Measurements from ENCODE around the gene DCPS.

Gene DCPS

GRCh38 chr11:126328001-126328390 lies 24.1 kb downstream of the DCPS start:
- DNase-seq (ENCODE audit: low spot score), result no peak

DNA sequence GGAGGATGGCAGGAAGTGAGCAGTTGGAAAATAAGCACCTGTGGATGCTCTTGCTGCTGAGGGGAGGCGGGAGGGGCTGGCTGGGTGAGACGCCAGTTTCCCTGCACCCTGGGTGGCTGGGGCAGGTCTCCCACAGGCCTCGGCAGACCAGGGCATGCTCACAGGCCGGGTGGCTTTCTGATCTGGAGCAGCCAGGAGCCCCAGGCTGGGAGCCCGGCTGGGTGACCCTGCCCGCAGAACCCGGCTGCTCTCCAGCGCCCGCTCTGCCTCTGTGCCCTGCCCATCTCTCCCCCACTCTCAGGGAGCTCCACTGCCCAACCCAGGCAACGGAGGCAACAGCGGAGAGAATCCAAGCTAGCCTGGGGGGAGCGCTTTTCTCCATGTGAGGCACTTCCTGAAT lies 24.6 kb downstream of the DCPS start:
- DNase-seq (ENCODE audit: low spot score), result no peak

DNA sequence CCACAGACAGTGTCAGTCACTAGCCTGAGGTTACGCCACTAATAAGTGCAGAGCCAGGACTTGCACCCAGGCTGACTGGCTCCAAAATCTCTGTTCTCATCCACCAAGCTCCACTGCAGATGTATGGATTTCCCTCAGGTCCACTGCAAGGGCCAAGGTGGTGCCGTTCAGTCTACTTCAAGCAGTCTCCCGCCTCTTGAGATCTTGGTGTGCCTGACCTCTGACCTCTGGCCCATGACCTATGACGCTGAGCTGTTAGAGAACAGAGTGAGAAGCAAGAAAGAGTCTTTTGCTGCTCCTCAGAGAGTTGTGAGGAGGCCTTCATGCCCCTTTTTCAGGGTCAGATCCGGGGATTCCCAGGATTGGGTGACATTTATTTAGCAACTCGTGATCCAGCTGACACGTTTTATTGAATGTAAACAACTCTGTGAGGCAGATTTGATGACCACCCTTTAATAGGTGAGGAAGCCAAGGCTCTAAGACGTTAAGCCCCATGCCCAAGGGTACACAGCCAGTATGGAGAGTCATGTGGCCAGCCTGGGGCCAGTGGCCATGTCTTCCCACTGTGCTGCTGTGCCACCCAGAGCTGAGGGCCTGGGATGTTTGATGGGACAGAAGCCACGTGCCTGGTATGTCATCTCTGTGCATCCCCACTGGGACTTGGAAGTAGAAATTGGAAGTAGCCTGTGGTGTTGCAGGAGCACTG lies 25.2 kb downstream of the DCPS start:
- no peak for DNase-seq (ENCODE audit: low spot score)

DNA sequence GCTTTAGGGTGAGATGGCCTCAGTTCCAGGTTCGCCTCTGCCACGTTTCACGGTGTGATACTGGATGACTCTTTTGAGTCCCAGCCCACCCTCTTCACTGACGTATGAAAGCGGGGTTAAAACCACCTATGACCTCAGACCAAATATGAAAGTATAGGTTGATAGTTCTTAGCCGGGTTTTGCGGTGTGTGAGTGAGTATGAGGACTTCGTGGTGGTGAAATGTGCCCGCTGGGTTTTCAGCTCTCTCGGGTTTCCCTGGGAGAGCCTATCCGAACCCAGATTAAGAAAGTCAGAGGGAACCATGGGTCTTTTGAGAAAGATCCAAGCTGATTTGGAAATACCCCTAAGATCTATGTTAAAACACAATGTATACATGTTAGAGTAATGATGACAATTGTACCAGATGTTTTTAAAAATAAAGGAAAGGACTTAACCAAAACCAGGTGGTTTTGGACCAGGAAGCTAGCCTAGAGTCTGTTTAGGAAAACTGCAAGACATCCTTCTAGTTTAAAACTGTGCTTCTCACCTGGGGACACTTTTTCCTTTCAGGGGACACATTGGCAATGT lies 25.9 kb downstream of the DCPS start:
- no peak for DNase-seq (ENCODE audit: low spot score)

DNA sequence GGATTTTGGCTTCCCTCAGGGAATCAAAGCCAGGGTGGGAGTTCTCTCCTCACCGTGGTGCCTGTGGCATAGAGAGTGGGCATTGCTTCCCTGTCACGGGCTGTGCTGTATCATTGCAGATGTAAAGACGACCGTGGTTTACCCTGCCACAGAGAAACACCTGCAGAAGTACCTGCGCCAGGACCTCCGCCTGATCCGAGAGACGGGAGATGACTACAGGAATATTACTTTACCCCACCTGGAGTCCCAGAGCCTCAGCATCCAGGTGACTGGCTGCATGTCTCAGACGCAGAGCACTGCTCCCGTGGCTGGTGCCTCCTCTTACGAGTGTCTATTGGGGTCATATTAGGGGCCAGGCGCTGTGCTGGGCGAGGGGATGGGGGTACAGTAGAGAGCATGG lies 27.4 kb downstream of the DCPS start:
- no peak for DNase-seq (ENCODE audit: low spot score)

DNA sequence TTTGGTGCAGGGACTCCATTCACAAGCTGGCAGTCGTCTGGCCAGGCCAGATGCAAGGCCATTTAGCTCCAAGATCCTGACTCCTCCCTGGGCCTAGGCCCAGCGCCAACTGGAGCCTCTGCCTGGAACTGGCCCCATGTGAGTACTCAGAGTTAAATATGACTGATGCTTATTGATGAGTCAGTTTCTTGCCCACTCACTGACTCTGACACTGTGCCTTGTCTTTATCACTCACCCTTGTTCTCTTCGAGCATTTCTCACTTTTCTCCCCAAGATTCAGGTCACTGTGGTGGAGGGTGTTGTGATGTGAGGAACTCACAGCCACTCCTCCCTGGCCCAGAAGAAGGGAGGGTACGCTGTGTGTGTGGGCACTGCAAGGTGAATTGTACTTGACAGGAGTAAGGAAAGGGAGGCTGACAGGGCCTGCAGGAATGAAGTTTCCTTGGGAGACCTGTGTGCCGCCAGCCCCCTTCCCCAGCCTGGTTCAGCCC lies 28.4 kb downstream of the DCPS start:
- DNase-seq (ENCODE audit: low spot score), result no peak

GRCh38 chr11:126333142-126333541 lies 29.3 kb downstream of the DCPS start:
- no peak for DNase-seq (ENCODE audit: low spot score)

DNA sequence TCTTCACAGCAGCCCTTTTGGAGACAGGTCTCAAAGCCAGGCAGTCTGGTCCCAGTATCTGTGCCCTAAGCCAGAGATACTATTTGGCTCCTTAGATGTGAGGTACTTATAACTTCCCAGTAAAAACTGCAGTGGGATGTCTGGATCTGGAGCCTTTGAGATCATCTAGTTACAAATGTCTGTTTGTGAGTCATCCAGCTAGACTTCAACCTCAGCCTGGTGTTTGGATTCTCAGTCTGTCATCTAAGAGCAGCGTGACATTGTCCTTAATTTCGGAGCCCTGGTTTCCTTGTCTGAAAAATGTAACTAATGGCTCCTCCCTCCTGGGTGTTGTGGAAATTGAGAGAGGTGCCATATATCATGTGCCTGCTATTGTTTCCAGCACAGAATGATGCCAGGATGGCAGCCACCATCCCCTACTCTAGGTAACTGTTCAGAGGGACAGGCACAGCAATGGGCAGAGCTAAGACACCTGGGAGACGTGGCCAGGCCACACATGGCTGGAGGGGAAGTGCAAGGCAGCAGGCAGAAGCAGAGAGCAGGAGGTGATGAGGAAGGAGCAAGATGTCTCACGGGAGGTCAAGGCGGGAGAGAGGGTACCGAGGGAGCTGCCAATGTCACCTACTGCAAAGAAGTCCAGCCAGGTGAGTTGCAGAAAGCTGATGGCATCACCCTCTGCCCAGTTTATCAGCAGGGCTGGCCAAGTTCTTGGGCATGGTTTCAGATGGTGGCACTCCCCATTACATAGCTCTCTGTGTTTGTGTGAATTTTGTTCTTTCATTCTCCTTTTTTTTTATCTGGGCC lies 31.0 kb downstream of the DCPS start:
- no peak for DNase-seq (ENCODE audit: low spot score)

GRCh38 chr11:126335463-126335760 lies 31.6 kb downstream of the DCPS start:
- DNase-seq (ENCODE audit: low spot score), result no peak

DNA sequence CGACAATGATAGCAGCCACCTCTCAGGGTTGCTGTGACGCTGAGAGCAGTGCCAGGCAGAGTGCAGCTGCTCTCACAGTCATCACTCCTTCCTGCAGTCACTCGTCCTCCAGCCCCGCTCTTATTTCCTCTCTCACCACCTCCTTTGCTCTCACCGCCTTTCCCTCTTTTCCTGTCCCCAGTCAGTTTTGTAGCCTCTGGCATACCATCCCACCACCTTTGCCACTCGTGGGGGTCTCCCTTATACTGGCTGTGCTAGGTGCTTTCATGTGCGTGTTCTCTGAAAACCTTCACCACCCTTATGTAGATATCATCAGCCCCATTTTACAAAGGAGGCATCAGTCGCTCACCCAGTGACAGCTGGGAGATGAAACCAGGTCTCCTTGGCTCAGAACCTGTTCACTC lies 32.3 kb downstream of the DCPS start:
- no peak for DNase-seq (ENCODE audit: low spot score)

DNA sequence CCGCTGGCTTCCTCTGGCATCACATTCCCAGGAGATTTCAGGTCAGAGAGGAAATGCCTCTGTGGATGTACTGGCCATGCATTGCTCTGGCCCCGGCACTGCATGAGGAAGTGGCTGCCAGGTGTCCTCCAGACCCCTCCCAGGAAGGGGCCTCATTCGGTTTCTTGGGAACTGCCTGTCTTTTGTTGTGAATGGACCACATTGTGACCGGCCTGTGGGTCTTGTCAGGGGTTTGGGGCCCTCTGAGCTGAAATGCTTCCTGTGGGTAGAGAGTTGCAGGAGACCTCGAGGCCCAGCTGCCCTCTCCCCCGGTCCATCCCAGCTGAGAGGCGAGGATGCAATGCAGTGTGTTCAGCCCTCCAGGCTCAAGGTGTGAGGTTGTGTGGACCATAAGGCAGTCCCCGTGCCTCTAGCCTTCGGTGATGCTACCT lies 32.8 kb downstream of the DCPS start:
- no peak for DNase-seq (ENCODE audit: low spot score)

GRCh38 chr11:126337126-126337473 lies 33.2 kb downstream of the DCPS start:
- no peak for DNase-seq (ENCODE audit: low spot score)

DNA sequence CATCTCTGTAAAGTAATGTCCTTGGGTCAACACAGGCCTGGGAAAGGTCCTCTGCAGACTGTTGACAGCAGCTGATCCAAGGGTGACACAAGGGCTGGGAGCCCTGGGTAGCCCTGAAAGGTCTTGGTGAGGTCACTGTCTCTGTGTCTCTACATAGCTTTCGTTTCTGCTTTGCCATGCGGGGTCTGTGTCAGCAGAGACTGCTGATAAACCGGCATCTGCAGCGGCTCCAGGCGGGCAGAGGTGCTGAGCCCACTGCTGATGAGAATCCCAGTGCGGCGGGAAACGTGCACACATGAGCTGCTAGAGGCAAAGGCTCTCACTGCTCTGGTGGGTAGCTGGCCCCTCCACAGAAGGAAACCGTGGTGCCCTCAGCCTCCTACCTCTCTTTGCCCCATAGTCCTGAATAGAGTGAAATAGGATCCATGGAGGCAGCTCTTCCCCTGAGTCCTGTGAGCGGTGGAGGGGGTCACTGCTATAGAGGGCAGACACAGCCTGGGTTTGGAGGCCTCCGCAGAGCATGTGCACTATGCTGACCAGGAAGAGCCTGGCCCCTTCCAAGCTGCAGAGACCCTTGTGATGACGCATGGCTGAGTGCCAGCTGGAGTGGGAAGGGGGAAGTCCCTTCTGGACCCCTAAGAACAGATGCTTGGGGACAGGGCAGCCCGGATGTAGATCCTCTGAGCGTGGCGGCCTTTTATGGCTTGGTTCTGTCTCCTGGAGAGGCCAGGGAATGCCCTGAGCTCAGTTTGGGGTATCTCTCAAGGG lies 33.8 kb downstream of the DCPS start:
- DNase-seq (ENCODE audit: low spot score), result no peak

DNA sequence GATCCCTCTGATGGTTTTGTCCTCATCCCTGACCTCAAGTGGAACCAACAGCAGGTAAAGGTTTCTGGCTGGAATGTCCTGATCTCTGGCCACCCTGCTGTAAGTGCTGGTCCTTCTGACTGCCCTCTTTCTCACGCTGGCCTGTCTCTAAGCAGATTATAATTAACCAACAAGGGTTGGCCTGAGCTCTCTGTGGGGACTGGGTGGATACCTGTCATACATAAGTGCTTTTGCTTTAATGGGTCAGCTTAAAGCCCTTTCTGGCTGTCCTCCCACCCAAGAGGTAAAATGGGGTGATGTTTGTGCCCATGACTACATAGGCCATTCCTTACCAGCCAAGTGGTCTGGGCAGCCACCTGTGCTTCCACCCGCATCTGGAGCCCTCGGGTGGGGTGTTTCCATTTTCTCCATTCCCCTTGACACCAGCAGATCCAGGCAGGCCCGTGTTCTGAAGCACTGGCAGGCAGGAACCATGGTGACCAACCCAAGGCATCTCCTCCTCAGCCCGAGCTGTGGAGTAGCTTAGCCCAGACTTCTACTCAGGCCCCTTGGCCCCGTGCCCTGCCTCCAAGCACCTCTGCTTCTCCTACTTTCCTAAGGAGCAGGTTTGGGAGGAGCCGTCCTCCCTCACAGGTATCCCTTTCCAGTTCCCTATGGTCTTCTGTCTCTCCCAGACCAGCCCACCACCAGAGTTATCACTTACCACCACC lies 34.6 kb downstream of the DCPS start:
- no peak for DNase-seq (ENCODE audit: low spot score)

GRCh38 chr11:126339073-126339862 lies 35.4 kb downstream of the DCPS start:
- no peak for DNase-seq (ENCODE audit: low spot score)

DNA sequence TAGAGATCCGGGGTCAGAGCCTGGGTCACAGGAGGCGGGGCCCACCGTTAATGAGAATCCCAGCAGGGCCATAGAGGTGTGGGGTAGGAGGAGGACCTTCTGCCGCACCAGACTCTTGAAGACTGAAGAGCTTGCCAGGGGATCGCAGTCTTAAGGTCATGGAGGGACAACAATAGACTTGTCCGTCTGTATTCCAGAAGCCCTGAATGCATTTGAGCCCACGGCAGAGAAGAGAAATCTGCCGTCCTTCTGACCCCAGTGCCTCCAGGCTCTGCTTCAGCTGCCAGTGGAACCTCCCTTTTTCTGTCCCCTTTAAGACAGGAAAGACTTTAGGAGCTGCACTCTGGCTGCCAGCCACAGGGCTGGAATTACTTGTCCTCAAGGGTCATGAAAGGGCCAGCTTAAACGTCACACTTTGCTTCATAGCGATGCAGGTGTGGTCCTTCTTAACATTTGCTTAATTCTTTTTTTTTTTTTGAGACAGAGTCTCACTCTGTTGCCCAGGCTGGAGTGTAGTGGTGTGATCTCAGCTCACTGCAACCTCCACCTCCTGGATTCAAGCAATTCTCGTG lies 36.1 kb downstream of the DCPS start:
- DNase-seq (ENCODE audit: low spot score), result no peak

DNA sequence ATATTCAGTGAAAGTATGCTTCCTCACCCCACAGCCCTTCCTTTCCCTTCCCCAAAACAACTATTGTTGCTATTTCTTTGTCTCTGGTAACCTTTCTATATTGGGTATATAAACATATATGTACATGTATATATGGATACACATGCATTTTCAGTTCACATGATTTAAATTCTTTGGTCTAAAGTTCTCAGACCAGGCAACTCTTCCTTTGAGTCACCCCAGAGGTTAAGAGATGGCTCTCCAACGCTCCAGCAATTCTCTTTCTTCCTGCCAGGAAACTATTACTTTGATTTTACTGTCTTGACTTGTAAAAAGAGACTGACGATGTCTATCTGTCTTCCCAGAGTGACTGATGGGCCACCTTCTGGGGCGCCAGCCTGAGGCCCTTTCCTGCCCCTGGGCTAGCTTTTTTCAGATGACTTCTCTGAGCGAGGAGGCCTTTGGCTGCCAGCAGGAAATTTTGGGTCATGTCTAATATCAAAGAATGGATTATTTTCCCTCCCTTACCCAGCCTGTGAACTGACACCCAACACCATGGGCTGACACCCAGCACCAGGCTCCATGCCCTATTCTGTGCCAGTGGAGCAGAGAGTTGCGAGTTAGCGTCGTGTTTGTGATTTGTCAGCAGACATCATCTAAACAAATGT lies 37.2 kb downstream of the DCPS start:
- DNase-seq (ENCODE audit: low spot score), result no peak

- no peak for DNase-seq (ENCODE audit: low spot score)
Observed at GRCh38 chr11:126341760-126342161, 37.9 kb downstream of the DCPS start.

- no peak for DNase-seq (ENCODE audit: low spot score)
Observed at GRCh38 chr11:126343051-126343450, 39.2 kb downstream of the DCPS start.

Data from SK-N-DZ (cell line).